NCI-H1092 treated with DMSO at 0.1 percent for 48 hours (cell line): ENCODE measurements around the gene PDE11A.
A peak's percentile ranks its signal among the peaks of the same experiment; 100 is the strongest.

Source experiments
- DNase-seq: peaks from one replicate; lab custom pipeline; 2025; lab: John Stamatoyannopoulos, UW

PDE11A gene

GRCh38 chr2:177758591-177759371 lies 313.8 kb downstream of the PDE11A start:
- peak; percentile 7 for DNase-seq

GRCh38 chr2:177756336-177756735 lies 316.2 kb downstream of the PDE11A start:
- no peak for DNase-seq

GRCh38 chr2:177754492-177754873 lies 318.1 kb downstream of the PDE11A start:
- no peak for DNase-seq

GRCh38 chr2:177753682-177754491 lies 318.7 kb downstream of the PDE11A start:
- DNase-seq, result no peak

- no peak for DNase-seq
Observed at GRCh38 chr2:177748360-177748759, 324.2 kb downstream of the PDE11A start.

GRCh38 chr2:177747384-177747783 lies 325.2 kb downstream of the PDE11A start:
- DNase-seq, result no peak

GRCh38 chr2:177746358-177746757 lies 326.2 kb downstream of the PDE11A start:
- DNase-seq, result no peak

- no peak for DNase-seq
Observed at GRCh38 chr2:177745531-177745930, 327.0 kb downstream of the PDE11A start.

- DNase-seq, result no peak
Observed at GRCh38 chr2:177742851-177743250, 329.7 kb downstream of the PDE11A start.

GRCh38 chr2:177741866-177742265 lies 330.7 kb downstream of the PDE11A start:
- no peak for DNase-seq

GRCh38 chr2:177740700-177741099 lies 331.9 kb downstream of the PDE11A start:
- no peak for DNase-seq

- no peak for DNase-seq
Observed at GRCh38 chr2:177738461-177739235, 333.9 kb downstream of the PDE11A start.

GRCh38 chr2:177735318-177735803 lies 337.2 kb downstream of the PDE11A start:
- DNase-seq, result no peak

GRCh38 chr2:177733322-177733855 lies 339.2 kb downstream of the PDE11A start:
- DNase-seq, result no peak

GRCh38 chr2:177731384-177731783 lies 341.2 kb downstream of the PDE11A start:
- no peak for DNase-seq

GRCh38 chr2:177730792-177731191 lies 341.8 kb downstream of the PDE11A start:
- no peak for DNase-seq

- no peak for DNase-seq
Observed at GRCh38 chr2:177730363-177730762, 342.2 kb downstream of the PDE11A start.

- DNase-seq, result no peak
Observed at GRCh38 chr2:177728920-177729319, 343.7 kb downstream of the PDE11A start.

GRCh38 chr2:177728399-177728765 lies 344.2 kb downstream of the PDE11A start:
- DNase-seq, result no peak

GRCh38 chr2:177727577-177728398 lies 344.8 kb downstream of the PDE11A start:
- DNase-seq, result no peak

GRCh38 chr2:177726931-177727348 lies 345.6 kb downstream of the PDE11A start:
- no peak for DNase-seq
